ENCODE results near the gene EIF4G2.

EIF4G2 gene

DNA sequence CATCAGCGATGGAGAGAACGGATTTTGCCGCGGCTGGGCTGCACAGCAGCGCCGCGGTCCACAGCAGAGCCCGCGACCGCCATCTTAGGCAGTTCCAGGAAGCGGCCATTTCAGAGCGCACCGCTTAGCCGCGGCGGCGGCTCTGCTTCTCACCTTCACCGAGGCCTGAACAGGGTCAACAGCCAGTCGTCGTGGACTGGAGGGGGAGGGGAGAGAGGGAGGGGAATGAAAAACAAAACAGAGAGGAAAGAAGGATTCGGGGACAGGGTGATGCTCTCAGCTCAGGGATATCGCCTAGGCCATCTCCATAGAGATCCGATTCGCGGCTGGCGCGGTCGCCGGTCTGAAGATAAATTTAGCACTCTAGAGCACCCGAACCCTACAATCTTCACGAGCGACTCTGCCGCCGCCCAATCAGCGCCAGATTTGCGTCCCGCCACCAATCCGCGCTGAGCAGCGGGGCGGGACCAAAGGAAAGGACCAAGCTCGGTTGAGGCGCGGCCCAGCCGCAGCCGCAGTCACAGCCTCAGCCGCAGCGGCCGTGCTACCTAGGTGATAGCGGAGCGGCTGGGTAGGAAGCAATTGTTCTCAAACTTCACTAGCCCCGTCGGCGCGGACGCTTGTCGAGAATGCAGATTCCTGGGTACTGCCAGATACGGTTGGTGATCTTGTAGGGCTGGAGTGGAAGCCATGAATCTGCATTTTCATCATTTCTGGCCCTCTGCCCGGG, 49.1 kb upstream of the EIF4G2 start, which contains the start of gene ZBED5 (continued):
- TF ChIP-seq, protein P1, sequence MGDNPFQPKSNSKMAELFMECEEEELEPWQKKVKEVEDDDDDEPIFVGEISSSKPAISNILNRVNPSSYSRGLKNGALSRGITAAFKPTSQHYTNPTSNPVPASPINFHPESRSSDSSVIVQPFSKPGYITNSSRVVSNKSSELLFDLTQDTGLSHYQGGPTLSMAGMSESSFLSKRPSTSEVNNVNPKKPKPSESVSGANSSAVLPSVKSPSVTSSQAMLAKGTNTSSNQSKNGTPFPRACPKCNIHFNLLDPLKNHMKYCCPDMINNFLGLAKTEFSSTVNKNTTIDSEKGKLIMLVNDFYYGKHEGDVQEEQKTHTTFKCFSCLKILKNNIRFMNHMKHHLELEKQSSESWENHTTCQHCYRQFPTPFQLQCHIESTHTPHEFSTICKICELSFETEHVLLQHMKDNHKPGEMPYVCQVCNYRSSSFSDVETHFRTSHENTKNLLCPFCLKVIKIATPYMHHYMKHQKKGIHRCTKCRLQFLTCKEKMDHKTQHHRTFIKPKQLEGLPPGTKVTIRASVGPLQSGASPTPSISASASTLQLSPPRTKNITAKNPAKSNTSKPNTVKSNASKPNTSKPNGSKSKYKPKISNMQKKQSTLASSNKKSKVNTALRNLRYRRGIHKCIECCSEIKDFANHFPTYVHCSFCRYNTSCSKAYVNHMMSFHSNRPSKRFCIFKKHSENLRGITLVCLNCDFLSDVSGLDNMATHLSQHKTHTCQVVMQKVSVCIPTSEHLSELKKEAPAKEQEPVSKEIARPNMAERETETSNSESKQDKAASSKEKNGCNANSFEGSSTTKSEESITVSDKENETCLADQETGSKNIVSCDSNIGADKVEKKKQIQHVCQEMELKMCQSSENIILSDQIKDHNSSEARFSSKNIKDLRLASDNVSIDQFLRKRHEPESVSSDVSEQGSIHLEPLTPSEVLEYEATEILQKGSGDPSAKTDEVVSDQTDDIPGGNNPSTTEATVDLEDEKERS (tag by site-specific recombination; IDR thresholded peaks at IDR 0.05), result 0 out of 2 replicates have a peak, but pooled peaks have one; percentile 15
- TF ChIP-seq SP3 (tag by site-specific recombination; IDR thresholded peaks at IDR 0.05) (peak; percentile 42; the same call in 1 of the 2 replicates), ZNF366 (tag by site-specific recombination; conservative IDR thresholded peaks at IDR 0.05) (peak; percentile 65), ZNF350 (tag by site-specific recombination; IDR thresholded peaks at IDR 0.05) (no peak), KLF8 (tag by site-specific recombination; IDR thresholded peaks at IDR 0.05) (peak; percentile 55), ZNF501 (tag by site-specific recombination; IDR thresholded peaks at IDR 0.05) (peak; percentile 82), SP7 (tag by site-specific recombination; IDR thresholded peaks at IDR 0.05) (peak; percentile 68), ZBTB20 (tag by site-specific recombination; IDR thresholded peaks at IDR 0.05) (peak; percentile 100), SCRT1 (tag by site-specific recombination; IDR thresholded peaks at IDR 0.05; ENCODE audit: borderline replicate concordance) (no peak), ZFP69B (tag by site-specific recombination; IDR thresholded peaks at IDR 0.05) (no peak), ZNF473 (tag by site-specific recombination; IDR thresholded peaks at IDR 0.05) (no peak), ZNF777 (tag by site-specific recombination; IDR thresholded peaks at IDR 0.05; ENCODE audit: borderline replicate concordance) (0 out of 2 replicates have a peak, but pooled peaks have one; percentile 60), MYNN (tag by site-specific recombination; IDR thresholded peaks at IDR 0.05; ENCODE audit: borderline replicate concordance) (0 out of 2 replicates have a peak, but pooled peaks have one; percentile 14), ZNF394 (tag by site-specific recombination; IDR thresholded peaks at IDR 0.05; ENCODE audit: borderline replicate concordance) (no peak; the same call in 1 of the 2 replicates), ZBTB1 (tag by site-specific recombination; IDR thresholded peaks at IDR 0.05) (no peak), SP2 (tag by site-specific recombination; IDR thresholded peaks at IDR 0.05) (peak; percentile 86), ZNF391 (tag by site-specific recombination; IDR thresholded peaks at IDR 0.05; ENCODE audit: borderline replicate concordance, low read depth) (0 out of 2 replicates have a peak, but pooled peaks have one; percentile 25)
- TF ChIP-seq, protein P2, sequence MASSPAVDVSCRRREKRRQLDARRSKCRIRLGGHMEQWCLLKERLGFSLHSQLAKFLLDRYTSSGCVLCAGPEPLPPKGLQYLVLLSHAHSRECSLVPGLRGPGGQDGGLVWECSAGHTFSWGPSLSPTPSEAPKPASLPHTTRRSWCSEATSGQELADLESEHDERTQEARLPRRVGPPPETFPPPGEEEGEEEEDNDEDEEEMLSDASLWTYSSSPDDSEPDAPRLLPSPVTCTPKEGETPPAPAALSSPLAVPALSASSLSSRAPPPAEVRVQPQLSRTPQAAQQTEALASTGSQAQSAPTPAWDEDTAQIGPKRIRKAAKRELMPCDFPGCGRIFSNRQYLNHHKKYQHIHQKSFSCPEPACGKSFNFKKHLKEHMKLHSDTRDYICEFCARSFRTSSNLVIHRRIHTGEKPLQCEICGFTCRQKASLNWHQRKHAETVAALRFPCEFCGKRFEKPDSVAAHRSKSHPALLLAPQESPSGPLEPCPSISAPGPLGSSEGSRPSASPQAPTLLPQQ (tag by site-specific recombination; IDR thresholded peaks at IDR 0.05), result peak; percentile 14; the same call in 1 of the 2 replicates
- TF ChIP-seq, protein P3, sequence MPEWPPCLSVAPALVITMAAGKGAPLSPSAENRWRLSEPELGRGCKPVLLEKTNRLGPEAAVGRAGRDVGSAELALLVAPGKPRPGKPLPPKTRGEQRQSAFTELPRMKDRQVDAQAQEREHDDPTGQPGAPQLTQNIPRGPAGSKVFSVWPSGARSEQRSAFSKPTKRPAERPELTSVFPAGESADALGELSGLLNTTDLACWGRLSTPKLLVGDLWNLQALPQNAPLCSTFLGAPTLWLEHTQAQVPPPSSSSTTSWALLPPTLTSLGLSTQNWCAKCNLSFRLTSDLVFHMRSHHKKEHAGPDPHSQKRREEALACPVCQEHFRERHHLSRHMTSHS (tag by site-specific recombination; IDR thresholded peaks at IDR 0.05), result no peak
- TF ChIP-seq, protein P4, sequence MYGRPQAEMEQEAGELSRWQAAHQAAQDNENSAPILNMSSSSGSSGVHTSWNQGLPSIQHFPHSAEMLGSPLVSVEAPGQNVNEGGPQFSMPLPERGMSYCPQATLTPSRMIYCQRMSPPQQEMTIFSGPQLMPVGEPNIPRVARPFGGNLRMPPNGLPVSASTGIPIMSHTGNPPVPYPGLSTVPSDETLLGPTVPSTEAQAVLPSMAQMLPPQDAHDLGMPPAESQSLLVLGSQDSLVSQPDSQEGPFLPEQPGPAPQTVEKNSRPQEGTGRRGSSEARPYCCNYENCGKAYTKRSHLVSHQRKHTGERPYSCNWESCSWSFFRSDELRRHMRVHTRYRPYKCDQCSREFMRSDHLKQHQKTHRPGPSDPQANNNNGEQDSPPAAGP (tag by site-specific recombination; IDR thresholded peaks at IDR 0.05), result 0 out of 2 replicates have a peak, but pooled peaks have one; percentile 12
- TF ChIP-seq, protein P5, sequence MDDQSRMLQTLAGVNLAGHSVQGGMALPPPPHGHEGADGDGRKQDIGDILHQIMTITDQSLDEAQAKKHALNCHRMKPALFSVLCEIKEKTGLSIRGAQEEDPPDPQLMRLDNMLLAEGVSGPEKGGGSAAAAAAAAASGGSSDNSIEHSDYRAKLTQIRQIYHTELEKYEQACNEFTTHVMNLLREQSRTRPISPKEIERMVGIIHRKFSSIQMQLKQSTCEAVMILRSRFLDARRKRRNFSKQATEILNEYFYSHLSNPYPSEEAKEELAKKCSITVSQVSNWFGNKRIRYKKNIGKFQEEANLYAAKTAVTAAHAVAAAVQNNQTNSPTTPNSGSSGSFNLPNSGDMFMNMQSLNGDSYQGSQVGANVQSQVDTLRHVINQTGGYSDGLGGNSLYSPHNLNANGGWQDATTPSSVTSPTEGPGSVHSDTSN (CRISPR knock-in tag; IDR thresholded peaks at IDR 0.05), result peak; percentile 79; the same call in 1 of the 2 replicates
- TF ChIP-seq, protein P6, sequence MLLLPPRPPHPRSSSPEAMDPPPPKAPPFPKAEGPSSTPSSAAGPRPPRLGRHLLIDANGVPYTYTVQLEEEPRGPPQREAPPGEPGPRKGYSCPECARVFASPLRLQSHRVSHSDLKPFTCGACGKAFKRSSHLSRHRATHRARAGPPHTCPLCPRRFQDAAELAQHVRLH (tag by site-specific recombination; IDR thresholded peaks at IDR 0.05), result peak; percentile 12; the same call in 1 of the 2 replicates
- TF ChIP-seq, protein P7, sequence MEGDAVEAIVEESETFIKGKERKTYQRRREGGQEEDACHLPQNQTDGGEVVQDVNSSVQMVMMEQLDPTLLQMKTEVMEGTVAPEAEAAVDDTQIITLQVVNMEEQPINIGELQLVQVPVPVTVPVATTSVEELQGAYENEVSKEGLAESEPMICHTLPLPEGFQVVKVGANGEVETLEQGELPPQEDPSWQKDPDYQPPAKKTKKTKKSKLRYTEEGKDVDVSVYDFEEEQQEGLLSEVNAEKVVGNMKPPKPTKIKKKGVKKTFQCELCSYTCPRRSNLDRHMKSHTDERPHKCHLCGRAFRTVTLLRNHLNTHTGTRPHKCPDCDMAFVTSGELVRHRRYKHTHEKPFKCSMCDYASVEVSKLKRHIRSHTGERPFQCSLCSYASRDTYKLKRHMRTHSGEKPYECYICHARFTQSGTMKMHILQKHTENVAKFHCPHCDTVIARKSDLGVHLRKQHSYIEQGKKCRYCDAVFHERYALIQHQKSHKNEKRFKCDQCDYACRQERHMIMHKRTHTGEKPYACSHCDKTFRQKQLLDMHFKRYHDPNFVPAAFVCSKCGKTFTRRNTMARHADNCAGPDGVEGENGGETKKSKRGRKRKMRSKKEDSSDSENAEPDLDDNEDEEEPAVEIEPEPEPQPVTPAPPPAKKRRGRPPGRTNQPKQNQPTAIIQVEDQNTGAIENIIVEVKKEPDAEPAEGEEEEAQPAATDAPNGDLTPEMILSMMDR (tag by site-specific recombination; IDR thresholded peaks at IDR 0.05), result peak; percentile 70
- TF ChIP-seq, protein P8, sequence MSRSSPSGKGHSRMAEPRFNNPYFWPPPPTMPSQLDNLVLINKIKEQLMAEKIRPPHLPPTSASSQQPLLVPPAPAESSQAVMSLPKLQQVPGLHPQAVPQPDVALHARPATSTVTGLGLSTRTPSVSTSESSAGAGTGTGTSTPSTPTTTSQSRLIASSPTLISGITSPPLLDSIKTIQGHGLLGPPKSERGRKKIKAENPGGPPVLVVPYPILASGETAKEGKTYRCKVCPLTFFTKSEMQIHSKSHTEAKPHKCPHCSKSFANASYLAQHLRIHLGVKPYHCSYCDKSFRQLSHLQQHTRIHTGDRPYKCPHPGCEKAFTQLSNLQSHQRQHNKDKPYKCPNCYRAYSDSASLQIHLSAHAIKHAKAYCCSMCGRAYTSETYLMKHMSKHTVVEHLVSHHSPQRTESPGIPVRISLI (tag by site-specific recombination; IDR thresholded peaks at IDR 0.05), result no peak

Measured in HEK293 (cell line).